Activated CD4-positive, alpha-beta T cell treated with anti-CD3 and anti-CD28 coated beads for 4 hours (primary cell): ENCODE measurements around the gene ZNF775.

Experiments used
- DNase-seq, 2 donors: peaks; one replicate each; pipeline ENCODE4 v3.0.0-alpha.2; 2020

ZNF775 gene

DNA sequence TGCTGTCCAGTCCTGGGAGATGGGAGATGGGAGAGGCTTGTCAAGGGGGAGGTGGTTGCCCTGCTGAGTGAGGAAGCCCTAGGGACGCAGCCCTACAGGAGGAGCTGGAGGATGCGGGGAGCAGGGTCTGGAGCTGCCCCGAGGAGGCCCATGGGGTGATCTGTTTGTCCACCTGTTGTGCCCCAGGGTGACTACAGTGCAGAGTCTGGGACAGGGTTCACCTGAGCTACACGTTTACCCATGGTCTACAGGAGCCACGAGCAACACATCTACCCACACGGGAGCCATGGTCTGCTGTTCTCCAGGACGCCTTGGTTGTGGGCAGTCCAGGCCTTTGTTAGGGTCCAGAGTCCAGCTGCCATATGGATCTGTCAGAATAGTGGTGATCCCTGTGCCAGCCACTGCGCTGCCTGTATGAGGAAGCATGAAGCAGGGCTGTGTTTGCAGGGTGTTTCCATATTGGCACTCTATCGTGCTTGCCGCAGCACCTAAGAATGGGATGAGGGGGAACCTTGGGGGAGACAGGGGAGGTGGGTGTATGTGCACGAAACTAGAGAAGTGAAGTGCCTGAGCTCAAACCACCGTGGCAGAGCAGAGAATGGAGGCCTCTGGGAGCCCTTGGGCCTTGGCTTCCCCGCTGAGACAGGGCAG, 23.7 kb downstream of the ZNF775 start:
- DNase-seq = no peak

DNA sequence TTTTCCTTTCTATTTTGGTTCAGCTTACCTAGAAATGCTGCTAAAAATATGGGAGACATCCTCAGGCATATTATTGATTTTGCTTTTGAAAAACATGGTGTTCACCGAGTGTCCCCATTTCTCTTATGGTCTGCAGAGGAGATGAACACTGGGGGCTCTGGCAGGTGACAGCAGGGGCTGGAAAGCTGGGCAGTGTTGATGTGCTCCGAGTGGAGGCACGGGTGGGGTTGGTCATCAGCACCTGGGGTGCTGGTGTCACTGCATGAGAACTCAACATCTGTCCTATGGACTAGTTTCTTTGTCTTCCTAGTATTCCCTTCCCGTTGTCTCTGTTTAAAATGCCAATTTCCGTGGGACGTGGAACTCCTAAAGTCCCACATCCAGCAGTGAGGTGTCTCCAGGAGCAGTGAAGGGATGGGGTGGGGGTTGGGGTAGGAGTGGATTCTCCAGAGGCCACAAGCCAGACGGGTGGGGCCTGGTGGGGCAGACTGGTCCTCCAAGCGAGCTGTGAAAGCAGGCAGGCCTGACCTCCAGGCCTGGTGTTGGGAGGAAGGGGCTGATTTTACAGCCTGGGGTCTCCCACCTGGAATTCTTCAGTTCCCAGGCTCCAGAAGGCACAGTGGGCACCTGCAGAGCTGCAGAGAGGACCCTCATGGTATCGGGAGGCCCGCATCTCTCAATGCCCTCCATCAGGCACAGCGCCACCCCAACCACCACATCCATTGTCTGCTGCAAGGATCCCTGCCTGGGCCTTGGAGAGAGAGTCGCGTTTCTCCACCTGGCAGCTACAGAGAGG, 24.4 kb downstream of the ZNF775 start:
- DNase-seq = no peak

DNA sequence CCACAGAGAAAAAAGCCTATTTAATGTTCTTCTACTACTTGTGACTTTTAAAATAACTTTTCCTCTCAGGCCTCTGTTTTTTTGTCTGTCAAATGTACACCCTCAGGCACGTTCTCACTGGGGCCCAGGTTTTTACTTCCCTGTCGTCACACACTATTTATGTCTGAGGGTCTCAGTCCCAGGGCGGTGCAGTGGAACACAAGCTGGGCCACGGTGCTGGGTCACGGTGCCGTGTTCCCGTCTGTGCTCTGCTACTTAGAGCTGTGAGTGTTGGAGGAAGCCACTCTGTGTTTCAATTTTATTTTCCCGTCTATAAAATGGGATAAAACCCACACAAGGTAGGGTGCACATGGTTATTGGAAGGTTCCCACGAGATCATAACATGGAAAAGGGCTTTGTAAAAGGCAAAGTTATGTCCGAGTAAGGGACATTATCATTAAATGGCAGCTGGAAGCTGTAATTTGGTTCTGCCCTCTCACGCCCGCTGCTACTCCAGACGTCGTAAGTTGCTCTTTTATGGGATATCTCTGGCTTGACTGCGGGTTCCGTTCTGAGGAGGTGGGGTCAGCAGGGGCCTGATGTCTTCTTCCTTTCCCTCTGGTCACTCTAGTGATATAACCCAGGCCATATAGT, 25.2 kb downstream of the ZNF775 start:
- no peak for DNase-seq

DNA sequence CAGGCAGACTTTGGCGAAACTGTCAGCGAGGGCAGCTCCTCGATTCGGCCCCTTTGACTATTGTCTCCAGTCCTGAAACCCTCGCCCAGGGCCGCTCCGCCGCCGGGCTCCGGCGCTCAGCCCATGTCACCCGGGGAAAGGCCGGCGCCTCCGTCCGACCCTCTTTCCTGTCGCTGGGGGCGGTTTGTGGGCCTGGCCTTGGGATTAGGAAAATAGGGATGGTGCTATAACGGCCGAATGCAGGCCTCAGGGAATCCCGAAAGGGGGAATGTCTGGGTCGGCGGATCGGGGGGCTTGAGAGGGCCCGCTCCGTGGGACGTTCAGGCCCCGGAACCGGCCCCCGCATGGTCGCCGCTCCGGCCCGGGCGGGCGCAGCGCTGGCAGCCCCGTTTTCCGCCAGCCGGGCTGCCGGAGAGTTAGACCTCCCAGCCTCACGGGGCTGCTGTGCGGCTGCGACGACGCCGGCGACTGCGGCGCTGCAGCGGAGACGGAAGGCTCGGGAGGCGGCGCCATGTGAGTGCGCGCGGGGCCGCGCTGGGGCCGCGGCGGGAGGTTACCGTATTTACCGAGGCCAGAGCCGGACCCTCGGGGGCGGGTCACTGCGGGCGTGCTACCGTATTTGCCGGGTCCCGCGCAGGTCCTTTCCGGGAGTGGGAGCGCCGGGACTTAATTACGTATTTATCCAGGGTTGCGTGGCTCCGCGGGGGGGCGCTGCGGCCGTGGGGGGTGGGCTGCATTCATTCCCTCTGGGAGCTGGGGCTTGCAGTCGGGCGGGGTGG, 25.9 kb downstream of the ZNF775 start:
- DNase-seq = peak; percentile 60 to 64

DNA sequence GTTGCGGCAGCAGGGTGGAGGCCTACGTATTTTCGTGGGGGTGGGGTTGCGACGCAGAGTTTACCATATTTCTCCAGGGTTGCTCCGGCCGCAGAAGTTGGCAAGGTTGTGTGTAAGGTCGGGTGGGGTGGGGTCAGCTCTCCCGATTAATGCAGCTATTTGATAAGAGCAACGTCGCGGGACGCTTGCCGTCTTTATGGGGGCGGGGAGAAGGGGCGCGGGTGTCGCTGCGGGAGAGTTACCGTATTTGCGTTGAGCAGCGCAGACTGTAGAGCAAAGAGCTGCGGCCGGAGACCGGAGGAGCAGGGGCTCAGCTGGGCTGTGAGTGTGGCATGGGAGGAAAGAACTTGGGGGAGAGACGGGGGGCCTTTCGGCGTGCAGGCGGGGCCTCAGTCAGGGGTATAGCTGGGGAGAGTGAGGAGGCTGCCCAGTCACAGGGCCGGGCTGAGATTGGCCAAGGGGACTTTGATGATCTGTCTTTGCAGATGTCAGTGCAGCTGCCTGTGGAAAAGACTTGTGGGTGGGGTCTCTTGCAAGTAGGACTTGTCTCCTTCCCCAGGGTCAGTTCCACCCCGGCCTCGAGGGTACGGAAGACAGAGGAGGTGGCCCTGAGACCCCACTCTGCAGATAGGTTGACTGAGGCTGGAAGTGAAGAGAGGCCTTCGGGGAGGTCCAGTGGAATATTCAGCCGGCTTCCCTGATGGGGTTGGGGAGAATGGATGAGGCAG, 26.6 kb downstream of the ZNF775 start:
- peak in 1 of 2 donors; percentile 10 for DNase-seq

DNA sequence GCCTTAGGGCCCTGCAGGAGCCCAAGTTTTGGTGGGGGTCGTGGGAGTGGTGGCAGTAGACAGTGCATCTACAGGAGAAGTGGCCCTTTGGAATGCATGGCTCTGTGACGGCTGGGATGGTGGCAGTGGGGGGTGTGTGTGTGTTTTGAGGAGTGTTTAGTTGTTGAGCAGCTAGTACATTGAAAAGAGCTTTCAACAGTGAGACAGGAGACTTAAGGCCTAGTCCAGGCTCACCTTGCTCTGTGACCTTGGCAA, 27.1 kb downstream of the ZNF775 start:
- DNase-seq = no peak

DNA sequence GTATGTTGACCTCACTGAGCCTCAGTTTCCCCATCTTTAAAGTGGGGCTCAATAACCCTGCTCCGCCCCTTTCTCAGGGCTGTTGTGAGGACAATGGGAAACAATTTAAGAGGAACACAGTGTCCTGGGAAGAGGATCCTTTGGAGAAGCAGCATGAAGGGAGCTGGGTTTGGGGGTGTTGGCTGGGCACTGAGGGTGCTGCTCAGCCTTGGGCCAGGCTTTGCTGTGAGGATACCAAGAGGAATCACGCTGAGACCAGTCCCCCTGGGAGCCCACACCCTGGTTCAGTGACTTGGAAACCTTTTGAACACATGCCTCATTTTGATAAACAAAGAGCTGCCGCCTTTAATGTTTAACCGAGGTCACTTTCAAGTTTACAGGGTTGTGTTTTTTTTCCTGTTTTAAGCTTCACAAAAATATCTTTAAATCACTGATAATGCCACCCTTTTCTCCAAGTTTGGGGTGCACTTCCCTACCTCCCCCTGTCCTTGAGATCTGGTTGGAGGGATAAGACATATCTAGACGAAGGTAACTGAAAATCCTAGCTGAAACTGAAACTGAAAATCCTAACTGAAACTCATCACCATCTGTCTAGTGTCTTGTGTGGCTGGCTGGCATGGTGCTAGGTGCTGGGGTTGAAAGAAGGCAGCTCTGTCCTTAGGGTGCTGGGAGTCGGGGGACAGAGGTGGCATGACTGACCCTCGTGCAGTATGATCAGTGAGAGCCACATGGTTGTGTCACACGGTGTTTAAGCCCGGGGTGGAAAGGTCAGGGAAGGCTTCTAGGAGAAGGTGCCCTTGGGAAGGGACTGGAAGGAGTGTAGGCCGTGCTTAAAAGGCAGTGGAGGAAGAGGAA, 27.7 kb downstream of the ZNF775 start:
- DNase-seq = peak; percentile 22 to 35

DNA sequence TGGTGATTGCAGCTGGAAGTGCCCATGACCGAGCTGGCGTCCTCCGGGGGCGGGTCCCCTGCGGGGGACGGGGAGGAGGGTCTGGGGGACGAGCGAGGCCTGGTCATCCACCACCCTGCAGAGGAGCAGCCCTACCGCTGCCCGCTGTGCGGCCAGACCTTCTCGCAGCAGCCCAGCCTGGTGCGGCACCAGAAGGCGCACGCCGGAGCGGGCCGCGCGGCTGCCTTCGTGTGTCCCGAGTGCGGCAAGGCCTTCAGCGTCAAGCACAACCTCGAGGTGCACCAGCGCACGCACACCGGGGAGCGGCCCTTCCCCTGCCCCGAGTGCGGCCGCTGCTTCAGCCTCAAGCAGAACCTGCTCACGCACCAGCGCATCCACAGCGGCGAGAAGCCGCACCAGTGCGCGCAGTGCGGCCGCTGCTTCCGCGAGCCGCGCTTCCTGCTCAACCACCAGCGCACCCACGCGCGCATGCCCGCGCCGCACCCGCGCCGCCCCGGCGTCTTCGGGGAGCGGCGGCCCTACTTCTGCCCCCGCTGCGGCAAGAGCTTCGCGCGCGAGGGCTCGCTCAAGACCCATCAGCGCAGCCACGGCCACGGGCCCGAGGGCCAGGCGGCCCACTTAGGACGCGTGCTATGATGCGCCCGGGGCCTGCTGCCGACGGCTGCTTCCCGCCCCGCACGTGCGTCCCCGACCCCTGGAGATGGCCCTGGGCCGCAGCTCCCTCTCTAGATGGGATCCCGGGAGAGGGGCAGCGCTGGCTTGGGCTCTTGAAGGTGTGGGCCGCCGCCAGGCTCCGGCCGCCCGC, 28.7 kb downstream of the ZNF775 start:
- DNase-seq = no peak

DNA sequence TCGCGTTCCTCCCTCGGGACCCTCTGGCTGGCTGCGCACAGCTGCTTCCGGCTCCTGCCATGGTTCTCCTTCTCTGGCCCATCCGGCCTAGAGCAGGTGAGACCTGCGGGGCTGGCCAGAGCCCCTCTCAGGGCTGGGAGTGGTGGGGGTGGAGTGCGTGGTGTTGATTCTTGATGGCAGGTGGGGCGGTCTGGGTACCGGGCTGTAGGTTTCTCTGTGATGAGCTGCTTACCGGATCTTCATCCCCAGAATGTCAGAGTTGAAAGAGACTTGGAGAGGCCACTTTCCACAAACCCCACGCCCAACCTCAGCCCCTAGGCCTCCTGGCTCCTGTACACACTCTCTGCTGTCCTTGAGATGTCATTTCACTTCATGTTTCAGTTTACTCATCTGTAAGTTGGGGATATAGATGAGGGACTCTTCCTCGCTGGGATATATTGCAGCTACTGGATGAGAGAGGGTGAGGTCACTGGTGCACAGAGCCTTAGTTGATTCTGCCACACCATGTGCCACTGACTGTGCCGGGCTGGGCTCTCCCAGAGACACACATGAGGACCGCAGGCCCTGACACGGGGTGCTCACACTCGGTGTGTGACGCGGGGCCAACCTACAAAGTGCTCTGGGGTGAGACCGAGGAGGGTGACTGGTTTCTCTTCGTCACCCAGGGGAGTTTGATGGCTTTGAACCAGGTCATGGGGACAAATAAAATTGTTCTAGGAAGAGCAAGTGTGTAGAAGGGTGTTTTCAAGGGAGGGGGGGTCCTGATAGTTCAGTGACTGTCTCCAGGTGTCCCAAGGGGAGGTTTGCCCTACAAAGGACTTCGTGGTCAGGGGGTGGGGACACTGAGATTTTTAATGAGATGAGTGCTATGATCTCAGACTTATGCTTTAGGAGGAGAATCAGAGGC, 29.5 kb downstream of the ZNF775 start:
- no peak for DNase-seq

DNA sequence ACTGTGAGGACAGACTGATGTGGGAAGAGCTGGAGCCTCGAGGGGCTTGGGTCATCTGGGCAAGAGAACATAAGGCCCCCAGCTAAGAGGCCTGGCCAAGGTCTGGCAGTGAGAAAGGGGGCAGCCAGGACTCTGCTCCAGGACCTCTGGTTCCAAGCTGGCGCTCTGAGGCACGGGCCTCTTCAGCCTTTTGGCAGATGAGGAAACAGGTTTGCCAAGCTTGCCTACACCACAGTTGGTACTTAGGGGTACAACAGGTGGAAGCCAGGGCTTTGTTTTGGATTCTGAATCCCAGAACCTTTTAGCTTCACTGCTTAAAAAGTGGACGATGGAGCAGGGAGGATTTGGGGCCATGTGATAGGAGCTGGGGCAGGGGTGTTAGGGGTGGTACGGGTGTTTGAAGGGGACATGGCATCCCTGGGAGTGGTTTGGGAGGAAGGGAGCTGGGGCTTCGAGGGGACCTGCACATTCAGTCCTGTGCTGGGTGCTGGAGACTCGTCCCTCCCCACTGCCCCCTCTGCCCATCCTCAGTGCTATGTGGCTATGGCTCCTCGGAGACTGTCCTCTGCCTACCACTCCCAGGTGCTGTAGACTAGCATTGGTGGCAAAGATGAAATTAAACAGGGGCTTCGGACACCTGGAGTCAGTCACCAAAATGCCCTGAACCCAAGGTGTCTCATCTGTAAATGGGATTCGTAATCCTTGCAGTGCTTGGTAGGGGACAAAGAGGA, 30.3 kb downstream of the ZNF775 start:
- no peak for DNase-seq

DNA sequence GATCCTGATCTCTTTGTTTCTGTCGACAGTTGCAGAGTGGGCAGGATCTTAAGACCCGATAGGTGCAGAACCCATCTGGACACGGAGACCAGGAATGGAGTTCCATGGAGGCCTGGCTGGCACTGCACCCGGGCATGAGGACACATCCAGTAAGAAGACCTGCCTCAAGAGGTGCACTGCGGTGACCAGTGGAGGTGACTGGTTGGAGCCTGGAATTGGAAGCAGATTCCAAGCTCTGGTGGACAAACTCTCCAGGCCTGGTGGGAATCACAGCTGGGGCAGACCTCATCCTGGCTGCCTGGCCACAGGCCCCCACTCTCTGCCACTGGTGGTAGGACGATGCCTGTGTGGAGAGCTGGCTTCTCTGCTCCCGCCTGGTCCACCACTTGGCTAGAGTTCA, 31.0 kb downstream of the ZNF775 start:
- DNase-seq = no peak

DNA sequence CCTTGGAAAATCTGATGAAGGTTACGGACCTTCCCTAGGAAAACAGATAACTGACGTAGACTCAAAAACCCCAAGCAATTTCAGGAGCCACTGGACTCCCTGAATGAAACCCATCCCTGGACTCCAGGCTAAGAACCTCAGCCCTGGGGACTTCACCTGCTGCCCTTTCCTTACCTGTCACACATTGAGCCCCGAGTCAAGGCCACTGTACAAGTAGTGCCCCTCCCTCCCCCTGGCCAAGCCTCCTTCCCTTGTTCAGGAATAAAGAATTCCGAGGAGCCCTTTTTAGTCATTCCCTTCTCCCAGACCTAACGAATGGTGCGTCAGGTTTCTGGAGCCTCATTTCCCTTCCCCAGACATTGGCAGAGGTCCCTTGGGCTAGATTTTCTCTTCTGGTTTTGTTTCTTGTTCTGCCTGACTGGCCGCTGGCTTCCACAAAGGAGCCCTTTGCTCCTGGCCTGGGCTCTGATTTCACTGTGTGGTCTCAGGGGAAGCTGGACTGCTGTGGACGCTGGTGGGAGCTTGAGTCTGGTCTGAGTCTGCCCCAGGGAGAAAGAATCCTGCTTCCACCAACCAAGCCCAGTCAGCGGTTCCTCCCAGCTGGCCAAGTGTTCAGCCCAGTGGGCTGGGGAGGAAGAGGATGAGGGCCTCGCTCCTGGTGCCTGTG, 31.7 kb downstream of the ZNF775 start:
- no peak for DNase-seq

DNA sequence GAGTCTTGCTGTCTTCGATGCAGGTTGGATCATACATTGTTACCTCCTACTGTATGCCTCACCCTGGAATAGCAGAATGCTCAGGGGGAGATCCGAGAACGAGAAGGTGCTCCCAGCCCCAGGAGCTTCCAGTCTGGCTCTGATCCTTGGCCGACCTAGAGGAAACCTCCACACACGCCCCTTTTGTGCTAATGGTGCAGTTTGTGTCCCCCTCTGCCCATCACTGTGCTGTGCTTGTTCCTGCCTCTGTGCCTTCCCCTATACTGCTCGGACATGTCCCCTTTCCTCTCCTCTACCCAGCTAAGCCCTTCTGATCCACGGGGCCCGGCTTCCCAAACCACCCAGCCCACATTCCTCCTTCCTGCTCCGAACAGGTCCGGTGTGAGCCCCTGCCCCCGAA, 32.5 kb downstream of the ZNF775 start:
- DNase-seq = no peak

DNA sequence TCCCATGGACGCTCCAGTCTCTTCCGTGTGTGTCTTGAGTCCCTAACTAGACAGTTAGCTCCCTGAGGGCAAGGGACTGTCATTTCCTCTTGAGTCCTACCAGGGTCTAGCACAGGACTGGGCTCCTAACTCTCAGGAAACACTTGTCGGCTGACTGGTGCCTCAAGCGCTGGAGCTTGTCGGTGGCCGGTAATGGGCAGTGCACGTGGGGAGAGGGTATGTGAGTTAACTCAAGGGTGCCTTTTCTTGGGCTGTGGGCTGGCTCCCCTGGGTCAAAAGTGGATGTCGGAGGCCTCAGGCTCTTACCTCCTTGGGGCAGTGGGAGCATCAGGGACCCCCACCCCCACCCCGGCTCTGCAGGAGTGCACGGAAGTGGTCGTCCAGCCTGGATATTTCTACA, 32.9 kb downstream of the ZNF775 start:
- DNase-seq = no peak

DNA sequence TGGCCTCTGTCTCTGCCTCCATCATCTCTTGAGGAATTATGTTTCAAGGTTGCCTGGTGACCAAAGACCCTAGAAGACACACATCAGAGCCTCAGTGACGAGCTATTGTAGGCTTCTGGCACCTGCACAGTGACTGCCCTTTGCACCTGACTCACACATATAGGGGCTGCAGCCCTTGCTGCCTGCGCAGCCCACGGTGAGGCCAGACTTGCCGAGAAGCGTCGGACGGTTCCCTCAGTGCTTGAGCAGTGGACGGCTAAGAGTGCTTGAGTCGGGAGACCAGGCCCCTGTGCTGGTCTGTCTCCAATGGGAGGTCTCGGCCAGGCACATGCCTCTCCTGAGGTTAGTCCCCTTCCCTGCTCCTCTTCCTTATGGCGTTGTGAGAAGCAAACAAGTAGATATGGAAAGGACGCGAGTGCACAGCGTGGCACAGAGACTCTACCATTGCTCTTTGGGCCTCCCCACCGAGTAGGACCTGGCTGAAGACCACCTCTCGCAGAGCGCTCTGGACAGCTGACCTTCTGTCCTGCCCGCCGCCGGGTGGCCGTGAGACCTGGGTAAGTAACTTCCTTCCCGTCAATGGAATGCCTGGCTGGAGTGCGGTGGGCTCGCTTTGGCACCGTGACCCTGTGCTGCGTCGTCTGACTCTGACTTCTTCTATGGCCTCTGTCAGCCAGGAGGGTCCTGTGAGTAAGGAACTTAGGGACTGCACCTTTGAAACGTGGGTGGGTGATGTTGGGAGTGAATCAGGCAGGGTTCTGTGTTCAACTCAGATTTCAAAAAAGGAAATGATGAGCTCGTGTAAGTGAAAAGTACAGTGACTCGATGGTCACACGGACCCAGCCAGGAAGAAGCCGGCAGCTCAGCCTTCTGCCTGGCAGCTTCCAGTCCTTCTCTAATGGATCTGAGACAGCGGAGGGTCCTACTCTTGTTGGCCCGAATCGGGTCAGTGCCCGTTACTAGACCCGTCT, 33.7 kb downstream of the ZNF775 start:
- no peak for DNase-seq

DNA sequence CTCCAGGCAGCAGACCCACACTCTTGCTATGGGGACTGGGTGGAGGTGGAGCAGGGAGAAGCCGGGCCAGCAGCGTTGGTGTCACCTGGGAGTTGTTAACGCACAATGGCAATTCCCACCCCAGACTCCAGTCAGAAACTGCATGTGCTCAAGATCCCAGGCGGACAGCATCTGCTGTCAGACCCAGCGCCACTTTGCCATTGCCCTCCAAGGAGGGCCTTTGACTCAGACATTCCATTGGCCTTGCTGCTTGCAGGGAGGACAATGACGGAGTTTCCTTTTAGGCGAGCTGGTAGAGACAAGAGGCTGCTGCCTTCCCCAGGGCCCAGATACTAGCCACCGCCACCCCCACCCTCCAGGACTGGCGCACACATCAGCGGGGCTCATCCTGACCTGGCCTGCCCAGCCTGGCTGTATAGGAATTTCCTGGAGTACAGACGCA, 34.5 kb downstream of the ZNF775 start:
- DNase-seq = no peak
